ENCODE measurements around the gene WDR6. TPM values are rescaled to one million over a fixed set of nuclear protein-coding genes. Genes with fewer than 3 reads are reported as not detected.

Gene WDR6
- total and polyA plus RNA-seq, 10 of the 15 experiments (the other 5 are each of a cell fraction or from before 2014, with no cell fraction given): 21.3 to 169 (median 107) TPM

- TF ChIP-seq ZNF687 (IDR thresholded peaks at IDR 0.05) (0 out of 2 replicates have a peak, but pooled peaks have one; percentile 20), CHD1 (IDR thresholded peaks at IDR 0.05; ENCODE audit: low read depth, low read length) (no peak), NR2F1 (conservative IDR thresholded peaks at IDR 0.05) (peak; percentile 45; the same call in 1 of the 2 replicates), YY1 (IDR thresholded peaks at IDR 0.05; ENCODE audit: low read depth, low read length) (no peak), TCF12 (IDR thresholded peaks at IDR 0.05; ENCODE audit: low read depth, low read length) (0 out of 2 replicates have a peak, but pooled peaks have one; percentile 64), IKZF2 (IDR thresholded peaks at IDR 0.05) (no peak), PAX5 (IDR thresholded peaks at IDR 0.05; ENCODE audit: borderline replicate concordance, low read depth, low read length) (no peak), BHLHE40 (IDR thresholded peaks at IDR 0.05; ENCODE audit: borderline replicate concordance in 1 of 2, low read depth in 2 of 2, low read length in 1 of 2) (peak; percentile 96), MYC (IDR thresholded peaks at IDR 0.05; ENCODE audit: insufficient read depth, insufficient read length, insufficient replicate concordance, low read length, severe bottlenecking) (no peak), MEF2B (IDR thresholded peaks at IDR 0.05; ENCODE audit: partially characterized antibody, poor library complexity, severe bottlenecking) (peak; percentile 84)
These were observed 18.0 kb downstream of the WDR6 start (continued) for GRCh38 chr3:49025005-49025792.
